AG10803 (cell line): ENCODE results near the gene CPT1A.

ENCODE experiments used
- DNase-seq: peaks from one replicate; pipeline ENCODE4 v3.0.0; 2010; ENCODE audit warnings: low read depth
- H3K4me3 ChIP-seq: 2 replicates; pipeline ENCODE4 v1.5.1; 2011; ENCODE audit warnings: mild to moderate bottlenecking, low read length, control low read depth
- CTCF ChIP-seq: conservative IDR thresholded peaks from 2 replicates; pipeline ENCODE4 v1.5.1; 2011; ENCODE audit warnings: mild to moderate bottlenecking, low read length, control low read depth, inconsistent platforms

CPT1A gene

GRCh38 chr11:68852628-68853027, 10.9 kb upstream of the CPT1A start:
- no peak for DNase-seq
- H3K4me3 ChIP-seq: no peak overlapping the region
- TF ChIP-seq CTCF: no peak

- TF ChIP-seq CTCF: no peak
- no peak overlapping the region for H3K4me3 ChIP-seq
- DNase-seq: no peak
These were observed 6.7 kb upstream of the CPT1A start for GRCh38 chr11:68848429-68848828.

GRCh38 chr11:68847395-68847794, 5.7 kb upstream of the CPT1A start:
- H3K4me3 ChIP-seq: no peak overlapping the region
- no peak for DNase-seq
- no peak for TF ChIP-seq CTCF

- H3K4me3 ChIP-seq: no peak overlapping the region
- DNase-seq: no peak
- TF ChIP-seq CTCF: no peak
These were observed 3.8 kb upstream of the CPT1A start for GRCh38 chr11:68845351-68846002.

GRCh38 chr11:68844801-68845200, 3.1 kb upstream of the CPT1A start:
- DNase-seq: no peak
- no peak overlapping the region for H3K4me3 ChIP-seq
- no peak; the same call in 1 of the 2 replicates for TF ChIP-seq CTCF

- no peak for TF ChIP-seq CTCF
- DNase-seq: no peak
- no peak overlapping the region for H3K4me3 ChIP-seq
These were observed 2.7 kb upstream of the CPT1A start for GRCh38 chr11:68844376-68844775.

GRCh38 chr11:68843703-68844312, 2.1 kb upstream of the CPT1A start:
- H3K4me3 ChIP-seq: peak overlapping the region; percentile 22
- no peak for DNase-seq
- TF ChIP-seq CTCF: no peak
